Panc1 (cell line): ENCODE results near the gene P2RX4. TPM values are rescaled to one million over a fixed set of nuclear protein-coding genes. Genes with fewer than 3 reads are reported as not detected.

Experiments used
- ATAC-seq: fragments of 200-7000 bp; cut with Tn5 transposase; 2 replicates; pipeline ENCODE4 v1.9.1; 2020; ENCODE audit warnings: mild to moderate bottlenecking, moderate library complexity
- BruUV-seq: library from RNA; stranded (reverse); fragments of 400-500 nt; replicated peaks from 2 replicates; lab custom pipeline; 2021; lab: Mats Ljungman, UMichigan
- CTCF ChIA-PET: fragments of 300-600 bp; sonication (Branson Sonifier 250); formaldehyde crosslinking; loops from one replicate; lab custom pipeline; 2022; ENCODE audit warnings: antibody characterized with exemption; lab: Charles Lee
- POLR2A ChIA-PET: fragments of 300-600 bp; sonication (Branson Sonifier 250); formaldehyde crosslinking; loops from one replicate; lab custom pipeline; 2022; ENCODE audit warnings: antibody characterized with exemption; lab: Charles Lee
- DNase-seq: peaks from one replicate; pipeline ENCODE4 v3.0.0-alpha.2; 2010; ENCODE audit warnings: low read depth, low spot score
- H3K27ac ChIP-seq: 2 replicates; pipeline ENCODE4 v1.5.1; 2011; ENCODE audit warnings: mild to moderate bottlenecking, low read length, inconsistent platforms
- H3K27me3 ChIP-seq: fragments of 200-500 bp; sonication (Bioruptor generic); 2 replicates; pipeline ENCODE4 v1.6.0; 2014; ENCODE audit warnings: low read length, inconsistent platforms; ENCODE audit not compliant: control insufficient read depth, insufficient read depth
- H3K36me3 ChIP-seq: fragments of 200-500 bp; sonication (Bioruptor generic); 2 replicates; pipeline ENCODE4 v1.5.1; 2014; ENCODE audit warnings: inconsistent platforms, mild to moderate bottlenecking, low read length, moderate library complexity; ENCODE audit not compliant: control insufficient read depth, insufficient read depth
- H3K4me1 ChIP-seq: 2 replicates; pipeline ENCODE4 v1.5.1; 2011; ENCODE audit warnings: inconsistent platforms, mild to moderate bottlenecking, low read length, moderate library complexity; ENCODE audit not compliant: control insufficient read depth, insufficient read depth
- H3K4me3 ChIP-seq, 2 experiments: 2 replicates each; pipeline ENCODE4 v1.5.1; 2011 to 2012; ENCODE audit warnings: low read depth in 2 of 2, low read length in 2 of 2, mild to moderate bottlenecking in 2 of 2, inconsistent platforms in 1 of 2, moderate library complexity in 1 of 2
- H3K9me3 ChIP-seq: fragments of 200-500 bp; sonication (Bioruptor generic); 2 replicates; pipeline ENCODE4 v1.5.1; 2014; ENCODE audit warnings: low read depth, mild to moderate bottlenecking, inconsistent platforms, low read length, moderate library complexity; ENCODE audit not compliant: control insufficient read depth, insufficient read depth
- POLR2AphosphoS5 ChIP-seq: IDR thresholded peaks from 2 replicates; pipeline ENCODE4 v1.6.1; 2012; ENCODE audit warnings: mild to moderate bottlenecking, low read depth, low read length, moderate library complexity
- SIN3A ChIP-seq: IDR thresholded peaks from 2 replicates; pipeline ENCODE4 v1.6.1; 2012; ENCODE audit warnings: low read depth, mild to moderate bottlenecking, low read length, moderate library complexity, borderline replicate concordance; ENCODE audit not compliant: insufficient read depth
- TCF7L2 ChIP-seq: IDR thresholded peaks from 2 replicates; pipeline ENCODE4 v1.6.1; 2011; ENCODE audit warnings: mild to moderate bottlenecking, low read depth, low read length, inconsistent platforms
- in situ Hi-C: cut with HindIII; loops from 2 replicates; pipeline ENCODE4 v1.10.0; 2016; ENCODE audit warnings: low sequenced_read_pairs, low pct_unique_long_range_greater_than_20kb
- intact Hi-C: fragments of 100-400 bp; cut with micrococcal nuclease; formaldehyde crosslinking; loops from one replicate; pipeline ENCODE4 v1.10.0; 2022; ENCODE audit not compliant: unreplicated experiment
- total RNA-seq: library from RNA; stranded (reverse); gene quantifications from one replicate; pipeline ENCODE4 v1.2.1, GENCODE V29; 2021; ENCODE audit not compliant: unreplicated experiment
- TF ChIP-seq, protein P1 (sequence below): fragments of 450-650 bp; IDR thresholded peaks from 2 replicates; pipeline ENCODE4 v1.5.1; 2017; ENCODE audit warnings: mild to moderate bottlenecking
- TF ChIP-seq, protein P2 (sequence below), 2 experiments: IDR thresholded peaks; 2 replicates each; pipeline ENCODE4 v1.6.1; 2011 to 2012; ENCODE audit warnings: low read depth in 2 of 2, control low read depth in 1 of 2, low read length in 1 of 2, mild to moderate bottlenecking in 1 of 2, moderate library complexity in 1 of 2; ENCODE audit not compliant: insufficient read depth in 1 of 2

The P2RX4 gene
- total RNA-seq, 1 experiment from 2014 or later = 12.4 TPM

DNA sequence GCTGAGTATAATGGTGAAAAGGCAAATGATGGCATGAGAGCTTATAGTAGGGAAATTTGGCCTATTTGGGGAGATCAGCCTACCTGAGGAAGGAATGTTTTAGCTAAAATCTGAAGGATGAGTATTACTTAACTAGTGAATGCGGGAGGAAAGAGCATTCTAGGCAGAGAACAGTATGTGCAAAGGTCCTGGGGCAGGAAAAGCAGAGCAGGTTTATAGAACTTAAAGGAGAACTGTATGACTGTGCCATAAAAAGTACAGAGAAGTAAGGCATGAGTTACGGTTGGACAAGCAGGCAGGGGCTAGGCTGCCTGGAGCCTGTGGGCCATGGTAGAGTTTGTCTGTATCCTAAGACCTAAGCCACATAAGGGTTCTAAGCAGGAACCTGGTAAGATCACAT lies 21.7 kb upstream of the P2RX4 start:
- no peaks in the 10 kb centered on the region for H3K27me3 ChIP-seq
- TF ChIP-seq TCF7L2 (no peak), SIN3A (no peak), POLR2AphosphoS5 (no peak)
- TF ChIP-seq, protein P1, sequence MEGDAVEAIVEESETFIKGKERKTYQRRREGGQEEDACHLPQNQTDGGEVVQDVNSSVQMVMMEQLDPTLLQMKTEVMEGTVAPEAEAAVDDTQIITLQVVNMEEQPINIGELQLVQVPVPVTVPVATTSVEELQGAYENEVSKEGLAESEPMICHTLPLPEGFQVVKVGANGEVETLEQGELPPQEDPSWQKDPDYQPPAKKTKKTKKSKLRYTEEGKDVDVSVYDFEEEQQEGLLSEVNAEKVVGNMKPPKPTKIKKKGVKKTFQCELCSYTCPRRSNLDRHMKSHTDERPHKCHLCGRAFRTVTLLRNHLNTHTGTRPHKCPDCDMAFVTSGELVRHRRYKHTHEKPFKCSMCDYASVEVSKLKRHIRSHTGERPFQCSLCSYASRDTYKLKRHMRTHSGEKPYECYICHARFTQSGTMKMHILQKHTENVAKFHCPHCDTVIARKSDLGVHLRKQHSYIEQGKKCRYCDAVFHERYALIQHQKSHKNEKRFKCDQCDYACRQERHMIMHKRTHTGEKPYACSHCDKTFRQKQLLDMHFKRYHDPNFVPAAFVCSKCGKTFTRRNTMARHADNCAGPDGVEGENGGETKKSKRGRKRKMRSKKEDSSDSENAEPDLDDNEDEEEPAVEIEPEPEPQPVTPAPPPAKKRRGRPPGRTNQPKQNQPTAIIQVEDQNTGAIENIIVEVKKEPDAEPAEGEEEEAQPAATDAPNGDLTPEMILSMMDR = no peak
- TF ChIP-seq, protein P2, sequence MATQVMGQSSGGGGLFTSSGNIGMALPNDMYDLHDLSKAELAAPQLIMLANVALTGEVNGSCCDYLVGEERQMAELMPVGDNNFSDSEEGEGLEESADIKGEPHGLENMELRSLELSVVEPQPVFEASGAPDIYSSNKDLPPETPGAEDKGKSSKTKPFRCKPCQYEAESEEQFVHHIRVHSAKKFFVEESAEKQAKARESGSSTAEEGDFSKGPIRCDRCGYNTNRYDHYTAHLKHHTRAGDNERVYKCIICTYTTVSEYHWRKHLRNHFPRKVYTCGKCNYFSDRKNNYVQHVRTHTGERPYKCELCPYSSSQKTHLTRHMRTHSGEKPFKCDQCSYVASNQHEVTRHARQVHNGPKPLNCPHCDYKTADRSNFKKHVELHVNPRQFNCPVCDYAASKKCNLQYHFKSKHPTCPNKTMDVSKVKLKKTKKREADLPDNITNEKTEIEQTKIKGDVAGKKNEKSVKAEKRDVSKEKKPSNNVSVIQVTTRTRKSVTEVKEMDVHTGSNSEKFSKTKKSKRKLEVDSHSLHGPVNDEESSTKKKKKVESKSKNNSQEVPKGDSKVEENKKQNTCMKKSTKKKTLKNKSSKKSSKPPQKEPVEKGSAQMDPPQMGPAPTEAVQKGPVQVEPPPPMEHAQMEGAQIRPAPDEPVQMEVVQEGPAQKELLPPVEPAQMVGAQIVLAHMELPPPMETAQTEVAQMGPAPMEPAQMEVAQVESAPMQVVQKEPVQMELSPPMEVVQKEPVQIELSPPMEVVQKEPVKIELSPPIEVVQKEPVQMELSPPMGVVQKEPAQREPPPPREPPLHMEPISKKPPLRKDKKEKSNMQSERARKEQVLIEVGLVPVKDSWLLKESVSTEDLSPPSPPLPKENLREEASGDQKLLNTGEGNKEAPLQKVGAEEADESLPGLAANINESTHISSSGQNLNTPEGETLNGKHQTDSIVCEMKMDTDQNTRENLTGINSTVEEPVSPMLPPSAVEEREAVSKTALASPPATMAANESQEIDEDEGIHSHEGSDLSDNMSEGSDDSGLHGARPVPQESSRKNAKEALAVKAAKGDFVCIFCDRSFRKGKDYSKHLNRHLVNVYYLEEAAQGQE (IDR thresholded peaks at IDR 0.05; ENCODE audit: insufficient read depth in 1 of 2, low read depth in 2 of 2, low read length in 1 of 2) = no peak
- no TSS peak for BruUV-seq
- no peak for DNase-seq
- CTCF ChIA-PET = no interaction called here
- H3K27ac ChIP-seq = no peak overlapping the region
- H3K4me3 ChIP-seq = no peak overlapping the region
- no peaks in the 10 kb centered on the region for H3K9me3 ChIP-seq
- POLR2A ChIA-PET = no interaction called here
- in situ Hi-C loops = no loop called here
- H3K4me1 ChIP-seq = no peaks in the 10 kb centered on the region
- no peak for ATAC-seq
- no peaks in the 10 kb centered on the region for H3K36me3 ChIP-seq
- intact Hi-C loops = no loop called here

DNA sequence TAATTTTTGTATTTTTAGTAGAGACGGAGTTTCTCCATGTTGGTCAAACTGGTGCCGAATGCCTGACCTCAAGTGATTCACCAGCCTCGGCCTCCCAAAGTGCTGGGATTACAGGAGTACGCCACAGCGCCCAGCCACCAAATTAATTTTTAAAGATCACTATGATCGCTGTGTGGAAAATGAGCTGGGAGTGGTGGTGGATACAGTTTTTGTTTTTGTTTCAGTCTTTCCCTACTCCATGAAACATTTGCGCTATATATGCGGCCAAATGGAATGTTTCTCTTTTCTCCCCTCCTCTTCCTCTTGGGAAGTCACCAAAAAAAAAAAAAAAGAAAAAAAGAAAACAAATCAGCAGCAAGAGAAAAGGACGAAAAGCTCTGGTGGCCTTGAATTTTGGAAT lies 20.8 kb upstream of the P2RX4 start:
- in situ Hi-C loops (no loop called here), intact Hi-C loops (no loop called here)
- Histone ChIP-seq H3K27me3 (no peaks in the 10 kb centered on the region), H3K9me3 (no peaks in the 10 kb centered on the region), H3K36me3 (no peaks in the 10 kb centered on the region), H3K4me1 (no peaks in the 10 kb centered on the region), H3K27ac (no peak overlapping the region), H3K4me3 (no peak overlapping the region)
- POLR2A ChIA-PET = interaction anchor here (0.6 to 0.7 kb wide), 4 partner anchors 26 to 479 kb away, joined by 5 to 10 read pairs (median 6); no protein-coding TSS in a partner anchor
- ATAC-seq (no peak), DNase-seq (no peak)
- CTCF ChIA-PET = interaction anchor here (0.6 kb wide), 1 partner anchor 160 kb away, joined by 16 read pairs; no protein-coding TSS in a partner anchor
- no TSS peak for BruUV-seq
- TF ChIP-seq, protein P2 (IDR thresholded peaks at IDR 0.05; ENCODE audit: insufficient read depth in 1 of 2, low read depth in 2 of 2, low read length in 1 of 2) = no peak
- TF ChIP-seq POLR2AphosphoS5 (no peak), SIN3A (no peak), TCF7L2 (no peak)
- TF ChIP-seq, protein P1 = no peak
